Memory B cell (primary cell): ENCODE measurements around the gene PTPRM.

Experiments
- ATAC-seq: fragments of 150-1000 bp; cut with Tn5 transposase; 2 replicates; pipeline ENCODE4 v1.10.0; 2021; ENCODE audit warnings: low read depth, mild to moderate bottlenecking, moderate library complexity
- DNase-seq, 2 donors: peaks; one replicate each; pipeline ENCODE4 v3.0.0; 2022; ENCODE audit warnings: low spot score in 2 of 2
- H3K27ac Mint-ChIP-seq: one replicate; pipeline ENCODE4 v1.8.0; 2022; ENCODE audit warnings: mild to moderate bottlenecking, moderate library complexity, mixed read lengths
- H3K27me3 Mint-ChIP-seq: one replicate; pipeline ENCODE4 v1.8.0; 2022; ENCODE audit warnings: mixed read lengths
- H3K36me3 Mint-ChIP-seq: one replicate; pipeline ENCODE4 v1.8.0; 2022; ENCODE audit warnings: mild to moderate bottlenecking, mixed read lengths
- H3K4me1 Mint-ChIP-seq: one replicate; pipeline ENCODE4 v1.8.0; 2022; ENCODE audit warnings: mixed read lengths
- H3K4me3 Mint-ChIP-seq: one replicate; pipeline ENCODE4 v1.8.0; 2022; ENCODE audit warnings: mild to moderate bottlenecking, moderate library complexity, mixed read lengths
- H3K9me3 Mint-ChIP-seq: one replicate; pipeline ENCODE4 v1.8.0; 2022; ENCODE audit warnings: mixed read lengths

Gene PTPRM

GRCh38 chr18:7814754-7815315 lies 247.7 kb downstream of the PTPRM start:
- DNase-seq = no peak
- H3K36me3 Mint-ChIP-seq = no peaks in the 10 kb centered on the region
- H3K9me3 Mint-ChIP-seq = peaks cover 13% of the 10 kb centered on the region
- no peaks in the 10 kb centered on the region for H3K4me1 Mint-ChIP-seq
- no peaks in the 10 kb centered on the region for H3K27me3 Mint-ChIP-seq
- ATAC-seq = no peak
- no peak overlapping the region for H3K27ac Mint-ChIP-seq
- no peak overlapping the region for H3K4me3 Mint-ChIP-seq

GRCh38 chr18:7815787-7816186 lies 248.7 kb downstream of the PTPRM start:
- H3K4me1 Mint-ChIP-seq = no peaks in the 10 kb centered on the region
- H3K4me3 Mint-ChIP-seq = no peak overlapping the region
- H3K27me3 Mint-ChIP-seq = no peaks in the 10 kb centered on the region
- H3K9me3 Mint-ChIP-seq = peaks cover 13% of the 10 kb centered on the region
- DNase-seq (no peak), ATAC-seq (no peak)
- no peaks in the 10 kb centered on the region for H3K36me3 Mint-ChIP-seq
- no peak overlapping the region for H3K27ac Mint-ChIP-seq

GRCh38 chr18:7817575-7818230 lies 250.6 kb downstream of the PTPRM start:
- Mint-ChIP-seq H3K27ac (no peak overlapping the region), H3K27me3 (no peaks in the 10 kb centered on the region), H3K9me3 (peaks cover 13% of the 10 kb centered on the region), H3K36me3 (no peaks in the 10 kb centered on the region), H3K4me3 (no peak overlapping the region), H3K4me1 (no peaks in the 10 kb centered on the region)
- no peak for ATAC-seq
- no peak for DNase-seq

- no peaks in the 10 kb centered on the region for H3K36me3 Mint-ChIP-seq
Observed at GRCh38 chr18:7821784-7822183, 254.7 kb downstream of the PTPRM start.

GRCh38 chr18:7822435-7823331 lies 255.6 kb downstream of the PTPRM start:
- no peak overlapping the region for H3K27ac Mint-ChIP-seq
- no peaks in the 10 kb centered on the region for H3K36me3 Mint-ChIP-seq
- no peaks in the 10 kb centered on the region for H3K4me1 Mint-ChIP-seq
- no peak overlapping the region for H3K4me3 Mint-ChIP-seq
- DNase-seq (no peak), ATAC-seq (no peak)
- H3K27me3 Mint-ChIP-seq = no peaks in the 10 kb centered on the region
- H3K9me3 Mint-ChIP-seq = peaks cover 5% of the 10 kb centered on the region

More at GRCh38 chr18:7821784-7822183, 254.7 kb downstream of the PTPRM start:
- H3K27ac Mint-ChIP-seq = no peak overlapping the region
- ATAC-seq (no peak), DNase-seq (no peak)
- H3K27me3 Mint-ChIP-seq = no peaks in the 10 kb centered on the region
- no peaks in the 10 kb centered on the region for H3K4me1 Mint-ChIP-seq
- H3K9me3 Mint-ChIP-seq = peaks cover 5% of the 10 kb centered on the region
- H3K4me3 Mint-ChIP-seq = no peak overlapping the region

- Mint-ChIP-seq H3K9me3 (peaks cover 2% of the 10 kb centered on the region), H3K27me3 (no peaks in the 10 kb centered on the region), H3K36me3 (no peaks in the 10 kb centered on the region), H3K27ac (no peak overlapping the region), H3K4me3 (no peak overlapping the region), H3K4me1 (no peaks in the 10 kb centered on the region)
- ATAC-seq (no peak), DNase-seq (no peak)
Observed at GRCh38 chr18:7824970-7825369, 257.9 kb downstream of the PTPRM start.

GRCh38 chr18:7830468-7830867 lies 263.4 kb downstream of the PTPRM start:
- no peaks in the 10 kb centered on the region for H3K36me3 Mint-ChIP-seq
- ATAC-seq = no peak

GRCh38 chr18:7839548-7839947 lies 272.4 kb downstream of the PTPRM start:
- ATAC-seq = no peak
- no peak for DNase-seq
- Mint-ChIP-seq H3K9me3 (peaks cover 10% of the 10 kb centered on the region), H3K36me3 (no peaks in the 10 kb centered on the region), H3K4me1 (no peaks in the 10 kb centered on the region), H3K4me3 (no peak overlapping the region), H3K27me3 (no peaks in the 10 kb centered on the region), H3K27ac (no peak overlapping the region)

More at GRCh38 chr18:7830468-7830867, 263.4 kb downstream of the PTPRM start:
- Mint-ChIP-seq H3K4me3 (no peak overlapping the region), H3K27ac (no peak overlapping the region), H3K9me3 (peaks cover 15% of the 10 kb centered on the region), H3K4me1 (no peaks in the 10 kb centered on the region), H3K27me3 (no peaks in the 10 kb centered on the region)
- DNase-seq = no peak

- ATAC-seq (no peak), DNase-seq (no peak)
- no peak overlapping the region for H3K4me3 Mint-ChIP-seq
- H3K36me3 Mint-ChIP-seq = no peaks in the 10 kb centered on the region
- no peaks in the 10 kb centered on the region for H3K27me3 Mint-ChIP-seq
- no peaks in the 10 kb centered on the region for H3K4me1 Mint-ChIP-seq
- peaks cover 7% of the 10 kb centered on the region for H3K9me3 Mint-ChIP-seq
- no peak overlapping the region for H3K27ac Mint-ChIP-seq
Observed at GRCh38 chr18:7840411-7840810, 273.3 kb downstream of the PTPRM start.

GRCh38 chr18:7844017-7844416 lies 276.9 kb downstream of the PTPRM start:
- no peaks in the 10 kb centered on the region for H3K27me3 Mint-ChIP-seq

GRCh38 chr18:7844418-7844817 lies 277.3 kb downstream of the PTPRM start:
- DNase-seq = no peak
- H3K9me3 Mint-ChIP-seq = peaks cover 3% of the 10 kb centered on the region
- H3K36me3 Mint-ChIP-seq = no peaks in the 10 kb centered on the region
- ATAC-seq = no peak
- no peaks in the 10 kb centered on the region for H3K4me1 Mint-ChIP-seq
- H3K27me3 Mint-ChIP-seq = no peaks in the 10 kb centered on the region
- H3K4me3 Mint-ChIP-seq = no peak overlapping the region
- no peak overlapping the region for H3K27ac Mint-ChIP-seq

More at GRCh38 chr18:7844017-7844416, 276.9 kb downstream of the PTPRM start:
- no peak overlapping the region for H3K27ac Mint-ChIP-seq
- H3K4me1 Mint-ChIP-seq = no peaks in the 10 kb centered on the region
- H3K36me3 Mint-ChIP-seq = no peaks in the 10 kb centered on the region
- H3K4me3 Mint-ChIP-seq = no peak overlapping the region
- DNase-seq (no peak), ATAC-seq (no peak)
- H3K9me3 Mint-ChIP-seq = peaks cover 3% of the 10 kb centered on the region

GRCh38 chr18:7846335-7846734 lies 279.2 kb downstream of the PTPRM start:
- no peak overlapping the region for H3K27ac Mint-ChIP-seq
- no peaks in the 10 kb centered on the region for H3K4me1 Mint-ChIP-seq
- H3K4me3 Mint-ChIP-seq = no peak overlapping the region
- no peaks in the 10 kb centered on the region for H3K36me3 Mint-ChIP-seq
- DNase-seq (no peak), ATAC-seq (no peak)
- peaks cover 4% of the 10 kb centered on the region for H3K9me3 Mint-ChIP-seq
- no peaks in the 10 kb centered on the region for H3K27me3 Mint-ChIP-seq

- Mint-ChIP-seq H3K27ac (no peak overlapping the region), H3K9me3 (peaks cover 10% of the 10 kb centered on the region), H3K36me3 (no peaks in the 10 kb centered on the region), H3K27me3 (no peaks in the 10 kb centered on the region), H3K4me1 (no peaks in the 10 kb centered on the region), H3K4me3 (no peak overlapping the region)
- no peak for DNase-seq
- ATAC-seq = no peak
Observed at GRCh38 chr18:7847357-7848053, 280.4 kb downstream of the PTPRM start.

GRCh38 chr18:7848054-7848412 lies 280.9 kb downstream of the PTPRM start:
- Mint-ChIP-seq H3K27ac (no peak overlapping the region), H3K36me3 (no peaks in the 10 kb centered on the region), H3K9me3 (peaks cover 10% of the 10 kb centered on the region), H3K27me3 (no peaks in the 10 kb centered on the region), H3K4me3 (no peak overlapping the region), H3K4me1 (no peaks in the 10 kb centered on the region)
- DNase-seq (no peak), ATAC-seq (no peak)
